Fibroblast of skin of left biceps (primary cell): ENCODE data around the gene THBS2.

ENCODE experiments used
- DNase-seq, 2 experiments: peaks; one replicate each; pipeline ENCODE4 v3.0.0-alpha.2; 2013; ENCODE audit warnings: low read depth in 2 of 2

The THBS2 gene

GRCh38 chr6:169249057-169249456 is 4.6 kb downstream of the THBS2 start:
- DNase-seq, result no peak

DNA sequence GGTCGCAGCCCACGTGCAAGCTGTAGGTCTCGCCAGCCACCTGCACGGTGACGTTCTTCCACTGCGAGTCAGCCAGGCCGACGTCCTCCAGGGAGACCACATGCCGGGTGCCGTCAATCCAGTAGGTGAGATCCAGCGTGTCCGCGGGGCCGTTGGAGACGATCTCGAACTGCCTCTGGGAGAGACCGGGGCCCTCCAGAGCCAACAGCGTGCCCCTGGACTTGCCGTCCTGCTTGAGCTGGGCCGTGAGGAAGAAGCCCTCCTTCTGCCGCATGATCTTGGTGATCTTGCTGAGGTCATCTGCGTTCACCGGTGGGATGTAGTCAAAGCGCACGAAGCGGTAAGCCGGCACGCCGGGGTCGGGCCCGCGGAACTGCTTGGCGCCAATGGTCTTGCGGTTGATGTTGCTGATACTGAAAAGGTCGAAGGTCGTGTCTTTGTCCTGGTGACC is 5.1 kb downstream of the THBS2 start:
- no peak for DNase-seq

DNA sequence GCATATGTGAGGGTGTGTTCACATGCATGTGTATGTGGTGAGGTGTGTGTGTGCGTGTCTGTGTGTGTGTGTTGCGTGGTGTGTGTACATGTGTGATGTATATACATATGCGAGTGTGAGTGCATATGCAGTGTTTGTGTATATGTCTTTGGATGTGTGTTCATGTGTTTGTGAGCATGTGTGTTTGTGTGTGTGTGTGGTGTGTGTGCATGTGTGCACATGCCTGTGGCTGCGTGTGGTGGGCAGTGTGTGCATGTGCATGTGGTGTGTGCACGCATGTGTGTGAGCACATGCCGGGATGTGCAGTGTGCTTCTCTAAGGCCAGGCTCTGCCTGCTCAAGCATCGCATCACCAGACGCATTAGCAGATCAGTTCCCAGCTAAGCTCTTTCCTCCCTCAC is 5.7 kb downstream of the THBS2 start:
- no peak for DNase-seq

GRCh38 chr6:169247419-169247818 is 6.2 kb downstream of the THBS2 start:
- no peak for DNase-seq

DNA sequence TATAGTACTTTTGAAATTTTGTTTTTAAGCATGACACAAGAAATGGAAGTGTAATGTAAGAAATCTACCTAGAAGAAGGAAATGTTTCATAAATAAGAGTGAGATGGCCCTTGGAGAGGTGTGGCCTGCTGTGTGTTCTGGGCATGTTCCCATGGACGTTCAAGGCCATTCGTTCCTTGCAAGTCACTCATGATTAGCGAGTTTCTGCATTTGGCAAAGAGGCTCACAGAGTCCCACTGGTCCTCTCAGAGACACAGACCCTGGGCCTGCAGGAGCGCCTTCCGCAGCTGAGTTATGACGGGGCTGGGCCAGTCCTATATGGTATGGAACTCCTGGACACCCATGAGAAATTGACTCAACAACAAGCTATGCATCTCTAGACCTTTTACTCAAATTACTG is 7.2 kb downstream of the THBS2 start:
- no peak for DNase-seq

DNA sequence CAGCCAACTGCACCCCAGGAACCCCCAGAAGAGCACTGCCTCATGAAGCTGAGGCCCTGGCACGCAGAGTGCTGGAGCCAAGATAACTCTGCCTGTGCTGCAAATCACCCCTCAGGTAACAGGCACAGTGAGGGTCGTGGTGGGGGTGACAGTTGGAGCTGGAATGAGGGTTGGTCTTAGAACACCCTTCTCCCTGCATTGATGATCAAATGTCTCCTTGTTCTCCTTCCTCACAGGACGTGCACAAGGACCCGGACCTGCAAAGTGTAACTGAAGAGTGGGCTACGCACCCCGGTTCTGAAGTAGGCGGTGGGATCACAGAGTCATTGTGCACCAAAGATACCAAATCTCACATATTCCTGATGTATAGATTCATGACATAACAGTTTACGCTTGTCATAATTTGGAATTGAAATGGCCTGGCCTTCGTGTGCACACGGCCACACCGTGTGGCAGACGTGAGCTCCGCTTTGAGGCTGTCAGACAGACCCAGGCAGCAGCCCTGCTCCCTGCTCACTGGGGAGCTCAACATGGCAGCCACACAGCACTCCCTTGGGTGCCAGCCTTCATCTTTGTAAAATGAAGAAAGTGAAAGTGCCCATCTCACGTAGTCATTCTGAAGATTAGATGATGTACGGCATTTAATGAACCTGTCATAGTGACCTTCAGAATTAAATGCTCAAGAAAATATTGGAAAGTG is 8.8 kb downstream of the THBS2 start:
- DNase-seq, result no peak

DNA sequence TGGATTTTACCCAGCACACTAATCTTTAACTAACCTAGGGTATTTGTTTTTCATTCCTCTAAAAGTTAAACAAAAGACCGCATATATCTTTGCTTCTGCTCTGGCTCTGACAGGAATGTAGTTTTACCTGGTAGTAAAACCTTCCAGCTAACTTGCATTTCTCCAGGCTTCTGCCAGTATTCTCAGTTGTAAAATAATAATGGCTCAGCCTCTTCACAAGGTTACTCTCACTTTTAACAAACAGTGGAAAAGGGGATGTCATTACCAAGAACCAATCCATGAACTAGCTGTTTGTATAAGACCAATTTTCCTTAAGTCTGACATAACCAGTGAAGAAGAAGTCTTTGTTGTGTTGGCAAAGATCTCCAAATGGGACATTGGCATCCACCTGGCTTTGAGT is 10.0 kb downstream of the THBS2 start:
- no peak for DNase-seq

DNA sequence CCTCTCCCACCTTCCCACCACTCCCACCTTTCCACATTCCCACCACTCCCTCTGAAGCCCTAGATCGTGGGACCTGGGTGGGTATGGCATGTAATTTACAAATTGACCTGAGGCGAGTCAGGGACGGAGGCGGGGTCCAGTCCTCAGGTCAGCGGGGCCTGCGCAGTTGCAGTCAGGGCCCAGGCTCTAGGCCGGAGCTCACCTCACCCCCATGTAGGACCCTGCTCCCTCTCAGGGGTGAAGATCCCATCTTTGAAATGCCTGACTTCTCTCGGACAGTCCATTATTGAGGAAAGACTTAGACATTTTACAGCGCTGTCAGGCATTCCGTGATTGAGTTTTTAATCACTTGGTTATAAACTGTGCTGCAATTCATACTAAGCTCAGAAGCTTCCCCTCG is 10.5 kb downstream of the THBS2 start:
- DNase-seq, result no peak

- no peak for DNase-seq
These were observed 11.8 kb downstream of the THBS2 start for GRCh38 chr6:169241688-169242350.

DNA sequence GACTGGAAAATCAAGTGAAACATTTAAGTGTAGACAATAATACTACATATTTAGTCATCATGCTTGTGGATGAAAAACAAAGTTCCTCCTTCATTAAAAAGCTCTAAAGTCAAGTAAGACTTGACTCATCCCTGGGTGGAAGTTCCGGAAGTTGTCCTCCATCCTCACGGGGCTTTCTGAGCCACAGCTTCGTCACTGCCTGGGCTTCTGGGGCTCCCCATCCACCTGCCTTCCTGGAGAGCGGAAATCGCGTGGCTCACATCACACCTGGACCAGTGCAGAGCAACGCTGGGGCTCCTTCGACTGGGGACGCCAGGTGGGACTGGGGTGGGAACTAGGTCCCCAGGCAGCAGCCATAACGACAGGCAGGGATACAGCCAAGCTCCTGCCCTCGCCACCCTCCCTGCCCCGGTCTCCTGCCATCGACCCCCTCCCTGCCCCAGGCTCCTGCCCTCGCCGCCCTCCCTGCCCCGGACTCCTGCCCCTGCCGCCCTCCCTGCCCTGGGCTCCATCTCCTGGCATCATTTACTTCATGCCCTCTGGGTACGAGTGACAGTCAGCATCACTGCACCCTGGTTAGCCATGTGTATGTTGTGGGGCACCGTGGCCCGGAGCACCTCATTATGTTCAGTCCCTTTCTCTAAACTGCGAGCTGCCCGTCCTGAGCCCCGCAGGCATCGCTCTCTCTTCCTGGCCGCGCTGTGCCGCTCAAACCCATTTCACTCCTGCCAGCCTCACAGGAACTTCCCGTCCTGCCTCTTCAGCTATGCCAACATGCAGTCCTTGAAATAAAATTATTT is 12.9 kb downstream of the THBS2 start:
- DNase-seq, result no peak

DNA sequence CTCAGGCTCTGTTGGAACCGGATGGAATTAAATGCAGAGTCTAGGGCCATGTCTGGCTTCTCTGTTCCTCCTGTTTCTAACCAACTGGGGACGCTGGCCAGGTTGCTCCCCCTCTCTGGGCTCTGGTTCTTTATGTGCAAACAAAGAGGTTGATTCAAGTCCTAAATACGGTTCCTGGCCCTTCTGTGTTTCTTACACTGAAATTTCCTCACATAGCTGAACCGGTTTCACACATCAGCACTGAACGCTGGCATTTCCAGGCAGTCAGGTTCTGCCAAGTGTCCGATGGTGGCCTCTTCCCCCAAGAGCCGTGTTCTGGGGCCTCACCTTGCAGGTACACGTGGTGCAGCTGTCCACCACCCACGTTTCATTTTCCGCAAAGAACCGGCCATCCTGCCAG is 13.5 kb downstream of the THBS2 start:
- no peak for DNase-seq

GRCh38 chr6:169239181-169239580 is 14.5 kb downstream of the THBS2 start:
- DNase-seq, result no peak

GRCh38 chr6:169238766-169239165 is 14.9 kb downstream of the THBS2 start:
- no peak for DNase-seq

DNA sequence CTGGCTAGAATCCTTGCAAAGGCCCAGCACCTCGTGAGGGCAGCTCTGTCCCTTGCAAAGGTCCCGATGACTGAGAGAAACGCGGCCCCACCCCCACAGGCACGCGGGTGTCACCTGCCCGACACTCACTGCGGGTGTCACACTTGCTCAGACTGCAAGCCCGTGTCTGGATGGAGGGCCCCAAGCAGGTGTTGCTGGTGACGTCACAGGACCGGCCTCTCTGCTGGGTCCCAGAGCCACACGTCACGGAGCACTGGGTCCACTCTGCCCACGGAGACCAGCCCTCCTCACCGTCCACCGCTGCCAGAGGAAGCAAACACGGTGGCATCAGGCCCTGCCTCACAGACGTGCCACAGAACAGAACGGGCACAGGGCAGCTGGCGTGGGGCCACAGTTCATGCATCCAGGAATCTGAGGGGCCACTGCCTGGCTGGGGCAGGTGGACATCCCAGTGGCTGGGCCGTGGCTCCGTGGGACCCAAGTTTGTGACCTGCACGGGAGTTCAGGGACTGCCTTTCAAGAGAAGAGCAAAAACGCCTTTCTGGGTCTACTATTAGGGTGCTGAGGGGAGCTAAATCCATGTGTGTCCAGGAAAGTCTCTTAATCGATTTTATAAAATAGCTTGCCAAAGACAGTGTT is 16.0 kb downstream of the THBS2 start:
- no peak for DNase-seq

- DNase-seq, result no peak
These were observed 16.7 kb downstream of the THBS2 start for GRCh38 chr6:169236988-169237387.

GRCh38 chr6:169236545-169236944 is 17.1 kb downstream of the THBS2 start:
- DNase-seq, result no peak

- no peak for DNase-seq
These were observed 18.4 kb downstream of the THBS2 start for GRCh38 chr6:169235286-169235685.

DNA sequence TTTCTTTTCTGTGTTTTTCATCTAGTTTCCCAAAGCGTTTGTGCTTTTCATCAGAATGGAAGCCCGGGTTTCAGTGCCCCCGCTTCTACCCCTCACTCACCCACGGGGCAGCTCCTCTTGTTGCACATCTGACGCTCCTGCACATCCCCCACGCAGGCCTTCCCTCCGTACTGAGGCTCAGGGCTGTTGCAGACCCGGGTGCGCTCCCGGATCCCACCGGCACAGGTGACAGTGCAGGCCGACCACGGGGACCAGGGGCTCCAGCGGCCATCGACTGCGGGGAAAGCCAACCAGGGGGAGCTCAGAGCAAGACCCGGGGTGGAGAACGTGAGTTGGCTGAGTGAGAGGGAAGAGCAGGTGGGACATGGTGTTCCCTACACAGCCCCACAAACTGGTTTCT is 19.0 kb downstream of the THBS2 start:
- no peak for DNase-seq

DNA sequence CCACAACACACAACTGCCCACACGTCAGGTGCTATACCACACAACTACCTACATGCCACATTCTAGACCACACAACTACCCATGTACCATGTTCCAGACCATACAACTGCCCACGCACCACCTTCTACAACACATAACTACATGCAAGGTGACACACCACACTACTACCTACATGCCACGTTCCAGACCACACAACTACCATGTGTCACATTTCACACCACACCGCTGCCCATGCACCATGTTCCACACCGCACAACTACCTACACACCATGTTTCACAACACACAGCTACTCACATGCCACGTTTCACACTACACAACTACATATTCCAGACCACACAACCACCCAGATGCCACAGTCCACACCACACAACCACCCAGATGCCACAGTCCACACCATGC is 19.8 kb downstream of the THBS2 start:
- no peak for DNase-seq

- DNase-seq, result no peak
These were observed 20.5 kb downstream of the THBS2 start for GRCh38 chr6:169233181-169233580.

DNA sequence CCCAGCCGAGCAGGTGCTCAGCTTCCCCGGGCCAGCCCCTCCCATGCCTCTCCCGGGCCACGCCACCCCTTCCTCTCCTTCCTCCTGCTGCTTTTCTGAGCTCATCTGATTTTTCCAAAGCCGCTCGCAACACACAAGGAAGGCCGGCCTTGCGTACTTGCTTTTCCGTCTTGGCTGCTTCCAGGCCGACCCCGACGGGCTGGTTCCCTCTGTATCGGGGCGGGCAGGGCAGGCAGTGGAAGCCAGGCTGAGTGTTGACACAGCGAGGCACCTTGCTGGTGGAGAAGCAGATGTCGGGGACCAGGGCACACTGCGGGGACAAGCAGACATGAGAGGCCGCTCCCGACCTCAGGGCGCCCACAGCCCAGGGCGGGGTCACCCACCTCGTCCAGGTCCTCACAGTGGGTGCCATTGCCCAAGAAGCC is 21.1 kb downstream of the THBS2 start:
- no peak for DNase-seq

GRCh38 chr6:169231790-169232506 is 21.7 kb downstream of the THBS2 start:
- no peak for DNase-seq
